Stimulated activated CD4-positive, alpha-beta T cell treated with anti-CD3 and anti-CD28 coated beads, Interleukin-2, amount 100 ng/mL, for 24 hours (primary cell): Measurements from ENCODE around the gene P3H3.
"Not testable (repeated sequence)": the region's sequence is repeated elsewhere in the genome, so short reads cannot be mapped to it uniquely, and the experiment has no call there.

Experiments used
- DNase-seq, 2 donors: peaks; one replicate each; pipeline ENCODE4 v3.0.0-alpha.2; 2020

The P3H3 gene

DNA sequence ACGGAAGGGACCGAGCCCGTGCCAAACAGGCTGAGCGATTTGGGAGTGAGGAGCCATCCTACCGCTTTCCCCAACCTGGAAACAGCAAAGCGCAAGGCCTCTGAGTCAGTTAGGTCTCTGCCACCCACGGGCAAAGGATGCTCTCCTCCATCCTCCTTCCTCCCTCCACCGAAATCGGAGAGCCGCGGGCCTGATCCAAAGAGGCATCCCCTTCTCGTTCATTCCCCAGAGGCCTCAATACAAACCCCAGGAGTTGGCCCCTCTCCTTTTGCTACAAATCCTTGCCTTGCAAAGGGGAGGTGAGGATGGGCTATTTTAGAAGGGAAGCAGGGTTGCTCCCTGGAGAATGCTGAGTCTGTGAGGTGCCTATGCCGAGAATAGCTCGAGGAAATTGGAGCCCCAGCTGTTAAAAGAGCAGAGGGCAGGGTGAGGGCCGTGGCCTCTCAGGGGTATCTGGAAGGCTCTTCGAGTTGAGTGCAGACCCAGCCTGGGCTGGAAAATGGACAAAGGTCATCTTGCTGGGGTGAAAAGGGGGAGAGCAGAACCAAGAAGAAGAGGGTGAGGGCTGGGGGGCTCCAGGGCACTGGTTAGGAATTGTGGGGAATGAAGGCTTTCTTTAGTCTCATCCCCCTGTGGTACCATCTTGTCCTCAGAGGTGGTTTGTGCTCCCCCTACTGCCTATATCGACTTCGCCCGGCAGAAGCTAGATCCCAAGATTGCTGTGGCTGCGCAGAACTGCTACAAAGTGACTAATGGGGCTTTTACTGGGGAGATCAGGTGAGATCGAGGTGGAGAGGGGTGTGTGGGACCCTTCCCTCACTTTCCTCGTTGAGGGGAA lies 40.2 kb downstream of the P3H3 start:
- peak in 1 of 2 donors; percentile 24 for DNase-seq

DNA sequence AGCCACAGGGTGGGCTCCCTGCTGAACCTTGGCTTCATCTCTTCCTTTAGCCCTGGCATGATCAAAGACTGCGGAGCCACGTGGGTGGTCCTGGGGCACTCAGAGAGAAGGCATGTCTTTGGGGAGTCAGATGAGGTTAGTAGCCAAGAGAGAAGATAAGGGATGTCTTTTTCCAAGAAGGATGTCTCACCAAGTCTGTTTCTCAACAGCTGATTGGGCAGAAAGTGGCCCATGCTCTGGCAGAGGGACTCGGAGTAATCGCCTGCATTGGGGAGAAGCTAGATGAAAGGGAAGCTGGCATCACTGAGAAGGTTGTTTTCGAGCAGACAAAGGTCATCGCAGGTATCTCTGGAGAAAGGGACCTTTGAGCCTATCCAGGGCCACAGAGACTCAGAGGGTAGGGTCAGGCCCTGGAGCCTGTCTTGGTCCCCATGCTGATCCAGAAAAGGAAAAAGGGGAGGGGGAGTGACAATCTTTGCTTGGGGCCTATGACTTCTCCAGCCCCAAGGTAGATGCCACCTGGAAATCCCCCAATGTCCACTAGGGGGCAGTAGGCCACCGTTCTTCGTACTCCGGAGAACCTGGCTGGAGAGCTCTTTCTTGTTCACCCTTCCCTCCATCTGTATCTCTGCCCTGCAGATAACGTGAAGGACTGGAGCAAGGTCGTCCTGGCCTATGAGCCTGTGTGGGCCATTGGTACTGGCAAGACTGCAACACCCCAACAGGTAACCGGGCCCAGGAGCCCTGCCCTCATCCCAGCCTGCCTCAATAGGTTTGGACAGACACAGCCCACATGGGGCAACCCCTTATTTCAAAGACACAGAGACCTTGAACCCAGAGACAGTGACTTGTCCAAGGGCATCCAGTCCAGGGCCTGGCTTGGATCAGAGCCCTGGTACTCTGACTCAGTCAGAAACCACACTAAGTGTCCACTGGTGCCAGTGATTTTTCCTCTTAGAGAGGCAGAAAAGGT lies 41.1 kb downstream of the P3H3 start:
- peak; percentile 84 to 88 for DNase-seq

DNA sequence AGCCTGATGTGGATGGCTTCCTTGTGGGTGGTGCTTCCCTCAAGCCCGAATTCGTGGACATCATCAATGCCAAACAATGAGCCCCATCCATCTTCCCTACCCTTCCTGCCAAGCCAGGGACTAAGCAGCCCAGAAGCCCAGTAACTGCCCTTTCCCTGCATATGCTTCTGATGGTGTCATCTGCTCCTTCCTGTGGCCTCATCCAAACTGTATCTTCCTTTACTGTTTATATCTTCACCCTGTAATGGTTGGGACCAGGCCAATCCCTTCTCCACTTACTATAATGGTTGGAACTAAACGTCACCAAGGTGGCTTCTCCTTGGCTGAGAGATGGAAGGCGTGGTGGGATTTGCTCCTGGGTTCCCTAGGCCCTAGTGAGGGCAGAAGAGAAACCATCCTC lies 42.1 kb downstream of the P3H3 start:
- not testable (repeated sequence) for DNase-seq

GRCh38 chr12:6871052-6871957 lies 43.1 kb downstream of the P3H3 start:
- peak; percentile 37 to 66 for DNase-seq

DNA sequence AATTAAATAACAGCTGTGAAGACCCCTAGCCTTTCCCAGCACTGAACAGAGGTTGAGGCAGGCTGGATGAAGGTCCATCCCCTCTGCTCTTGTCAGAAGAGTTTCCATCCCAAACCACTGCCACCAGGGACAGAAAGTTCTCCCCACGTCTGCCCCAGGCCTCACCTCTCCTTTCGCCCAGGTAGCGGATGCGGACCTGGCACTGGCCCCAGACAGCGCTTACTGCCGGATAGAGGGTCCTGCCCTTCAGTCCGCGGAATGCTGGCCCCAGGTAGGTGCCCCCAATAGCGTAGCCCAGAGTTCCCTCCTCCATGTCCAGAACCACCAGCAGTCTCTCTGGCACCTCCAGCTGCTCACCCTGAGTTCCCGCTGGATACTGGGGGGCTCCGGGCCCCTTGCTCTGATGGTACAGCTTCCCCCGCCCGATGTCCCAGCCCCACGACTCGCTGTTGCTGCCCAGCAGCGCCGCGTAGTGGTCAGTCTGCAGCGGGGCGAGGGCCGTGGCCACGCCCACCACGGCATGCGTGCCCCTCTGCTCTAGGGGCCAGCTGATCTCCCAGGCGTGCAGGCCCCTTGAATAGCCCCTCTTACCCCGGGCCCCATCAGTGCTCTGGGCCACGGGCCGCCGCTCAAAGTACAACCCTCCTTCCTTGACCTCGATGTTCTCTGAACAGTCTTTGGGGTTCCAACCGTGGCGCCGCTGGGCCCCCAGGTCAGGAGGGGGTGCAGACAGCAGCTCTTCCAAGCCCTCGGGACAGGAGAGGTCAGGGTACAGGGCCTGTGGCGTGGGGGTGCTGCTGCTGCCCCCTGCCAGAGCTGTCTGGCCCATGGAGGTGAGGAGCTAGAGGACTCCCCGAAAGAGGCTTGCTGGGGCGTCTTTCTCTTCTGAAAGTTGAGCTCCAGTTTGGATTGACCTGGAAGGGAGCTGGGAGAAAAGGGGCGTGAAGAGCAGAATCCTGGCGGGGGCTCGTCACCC lies 44.2 kb downstream of the P3H3 start:
- DNase-seq, result peak; percentile 88 to 90

DNA sequence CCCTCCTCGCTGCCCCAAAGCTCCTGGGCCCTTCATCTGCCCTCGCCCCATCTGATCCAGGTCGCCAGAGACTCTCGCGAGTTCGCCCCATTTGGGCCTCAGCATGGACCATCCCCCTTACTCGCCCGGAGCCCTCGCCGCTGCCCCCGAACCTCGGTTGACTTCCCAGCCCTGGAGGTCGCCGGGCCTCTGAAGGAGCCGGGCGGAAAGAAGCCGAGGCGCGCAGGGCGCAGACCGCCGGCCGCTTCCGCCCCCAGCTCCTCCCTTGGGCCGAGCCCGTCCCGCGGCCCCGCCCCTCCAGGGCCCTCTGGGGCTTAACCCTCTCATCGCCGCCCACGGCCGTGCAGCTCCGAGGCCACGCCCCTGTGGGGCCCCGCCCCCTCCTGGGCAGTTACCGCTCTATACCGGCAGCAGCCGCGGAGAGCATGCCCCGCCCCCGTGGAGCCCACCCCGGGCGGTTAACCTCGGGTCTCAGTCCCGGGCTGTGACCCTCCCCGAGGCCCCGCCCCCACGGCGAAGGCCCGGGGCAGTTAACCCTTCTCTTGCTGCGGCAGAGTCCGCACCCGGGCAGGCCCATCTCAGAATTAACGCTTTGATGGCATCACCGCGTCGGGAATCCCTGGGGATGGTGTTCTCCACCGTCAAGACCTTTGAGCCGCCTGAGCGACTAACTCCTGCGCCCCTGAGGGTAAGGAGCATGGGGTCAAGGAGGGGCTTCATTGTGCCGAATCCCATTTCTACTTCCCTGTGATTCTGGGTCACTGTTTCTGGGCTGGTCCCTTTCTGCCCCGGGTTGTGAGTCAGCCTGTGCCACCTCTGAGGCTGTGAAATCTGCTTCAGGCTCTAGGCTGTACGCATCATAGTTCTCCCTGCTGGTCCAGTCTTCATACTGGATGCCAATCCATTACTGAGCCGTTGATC lies 45.1 kb downstream of the P3H3 start, which contains the start of gene SPSB2:
Gene SPSB2 (minus strand): TSS at position 210 of the 921 bp plus-strand sequence. CDS start 402 bp downstream, outside the sequence.
- peak; percentile 100 for DNase-seq

DNA sequence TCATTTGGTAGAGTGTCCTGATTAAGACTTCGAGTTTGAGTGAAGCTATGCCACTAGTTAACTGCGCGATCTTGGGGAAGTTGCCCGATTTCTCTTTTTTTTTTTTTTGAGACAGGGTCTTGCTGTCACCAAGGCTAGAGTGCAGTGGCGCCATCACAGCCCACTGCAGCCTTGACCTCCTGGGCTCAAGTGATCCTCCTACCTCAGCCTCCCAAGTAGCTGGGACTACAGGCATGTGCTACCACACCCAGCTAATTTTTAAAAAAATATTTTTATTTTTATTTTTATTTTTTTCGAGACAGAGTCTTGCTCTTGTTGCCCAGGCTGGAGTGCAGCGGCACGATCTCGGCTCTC lies 45.8 kb downstream of the P3H3 start:
- DNase-seq, result not testable (repeated sequence)

GRCh38 chr12:6879824-6880223 lies 51.6 kb downstream of the P3H3 start:
- DNase-seq, result not testable (repeated sequence)

- DNase-seq, result no peak
Observed at GRCh38 chr12:6883252-6883651, 55.0 kb downstream of the P3H3 start.

GRCh38 chr12:6883683-6884082 lies 55.5 kb downstream of the P3H3 start:
- no peak for DNase-seq

GRCh38 chr12:6884539-6884938 lies 56.3 kb downstream of the P3H3 start:
- no peak for DNase-seq

GRCh38 chr12:6886206-6886999 lies 58.2 kb downstream of the P3H3 start:
- not testable (repeated sequence) for DNase-seq

GRCh38 chr12:6887460-6887859 lies 59.3 kb downstream of the P3H3 start:
- DNase-seq, result no peak

- no peak for DNase-seq
Observed at GRCh38 chr12:6888360-6888759, 60.2 kb downstream of the P3H3 start.

DNA sequence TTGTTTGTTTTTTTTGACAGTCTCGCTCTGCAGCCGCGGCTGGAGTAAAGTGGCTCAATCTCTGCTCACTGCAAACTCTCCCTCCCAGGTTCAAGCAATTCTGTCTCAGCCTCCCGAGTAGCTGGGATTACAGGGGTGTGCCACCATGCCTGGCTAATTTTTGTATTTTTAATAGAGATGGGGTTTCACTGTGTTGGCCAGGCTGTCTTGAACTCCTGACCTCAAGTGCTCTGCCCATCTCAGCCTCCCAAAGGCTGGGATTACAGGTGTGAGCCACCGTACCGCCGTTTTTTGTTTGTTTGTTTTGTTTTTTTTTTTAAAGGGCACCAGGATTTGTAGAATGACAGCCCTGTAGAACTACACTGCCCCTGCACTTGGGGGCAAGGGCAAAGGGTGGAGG lies 60.6 kb downstream of the P3H3 start:
- not testable (repeated sequence) for DNase-seq
